HG03442 (cell line): ENCODE results near the gene MARCHF3.

Experiments used
- ATAC-seq: cut with Tn5 transposase; IDR thresholded peaks from one replicate; pipeline ENCODE4 v1.9.1; 2021; ENCODE audit warnings: mild to moderate bottlenecking, moderate library complexity; ENCODE audit not compliant: unreplicated experiment

MARCHF3 gene

GRCh38 chr5:126884269-126884819 lies 146.0 kb downstream of the MARCHF3 start:
- ATAC-seq, result no peak

DNA sequence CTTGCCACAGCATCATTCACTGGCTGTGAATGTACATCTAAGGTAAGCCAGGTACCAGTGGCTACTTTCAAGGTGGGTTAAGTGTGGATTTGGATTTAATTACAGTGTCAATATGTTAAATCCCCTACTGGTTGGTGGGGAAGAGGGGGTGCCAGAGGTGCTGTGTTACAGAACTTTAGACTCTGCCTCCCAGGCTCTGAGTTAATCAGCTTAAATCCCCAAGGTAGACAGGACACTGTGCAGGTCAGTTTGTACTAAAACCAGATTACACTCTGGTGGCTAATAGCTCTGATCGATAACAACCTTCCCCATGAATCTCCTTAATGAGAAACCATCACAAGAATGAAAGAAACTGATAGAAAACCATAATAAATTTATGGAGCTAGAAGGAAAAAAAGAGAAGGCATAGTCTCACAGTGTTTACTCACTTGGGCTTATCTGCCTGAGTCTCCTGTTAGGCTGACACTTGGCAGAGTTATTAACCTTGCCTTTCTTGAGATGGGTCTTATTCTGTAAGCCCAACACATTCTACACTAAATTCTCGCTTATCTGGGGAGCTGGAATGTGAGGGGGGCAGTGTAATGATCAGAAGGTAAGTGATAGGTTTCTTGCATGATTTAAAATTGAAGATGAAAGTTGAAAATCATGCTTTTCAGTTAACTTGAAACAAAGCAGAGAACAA lies 146.7 kb downstream of the MARCHF3 start:
- ATAC-seq, result no peak

DNA sequence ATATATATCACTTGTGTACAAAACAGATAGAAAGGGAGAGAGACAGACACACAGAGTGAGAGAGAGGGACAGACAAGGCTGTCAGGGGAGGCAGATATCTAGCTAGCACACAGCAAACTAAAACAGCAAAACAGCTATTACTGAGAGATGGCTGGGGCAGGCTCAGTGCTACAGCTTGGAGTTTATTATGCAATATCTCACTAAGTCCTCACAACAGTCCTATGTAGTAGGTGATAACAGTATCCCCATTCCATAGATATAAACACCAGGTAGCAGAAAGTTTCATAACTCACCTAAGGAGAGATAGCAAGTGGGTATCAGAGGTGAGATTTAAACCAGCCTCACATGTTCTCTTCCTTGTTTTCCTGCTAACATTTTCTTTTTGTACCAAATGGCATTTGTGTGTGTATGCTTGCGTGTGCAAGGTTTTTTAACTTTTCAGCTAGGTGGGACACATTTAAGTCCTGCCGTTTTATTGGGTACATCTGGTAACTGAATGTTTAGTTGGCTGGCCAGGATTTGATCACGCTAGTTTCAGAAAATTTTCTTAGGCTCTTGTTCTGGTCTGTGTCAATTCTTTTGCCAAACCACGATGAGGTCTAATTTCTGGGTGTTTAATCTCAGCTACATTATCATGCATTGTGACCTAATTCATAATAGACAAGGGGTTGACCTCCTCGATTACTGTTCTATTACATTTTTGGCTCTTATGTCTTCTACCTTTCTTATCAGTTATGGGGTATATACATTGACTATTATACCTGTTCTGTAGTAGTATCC lies 148.3 kb downstream of the MARCHF3 start:
- no peak for ATAC-seq

DNA sequence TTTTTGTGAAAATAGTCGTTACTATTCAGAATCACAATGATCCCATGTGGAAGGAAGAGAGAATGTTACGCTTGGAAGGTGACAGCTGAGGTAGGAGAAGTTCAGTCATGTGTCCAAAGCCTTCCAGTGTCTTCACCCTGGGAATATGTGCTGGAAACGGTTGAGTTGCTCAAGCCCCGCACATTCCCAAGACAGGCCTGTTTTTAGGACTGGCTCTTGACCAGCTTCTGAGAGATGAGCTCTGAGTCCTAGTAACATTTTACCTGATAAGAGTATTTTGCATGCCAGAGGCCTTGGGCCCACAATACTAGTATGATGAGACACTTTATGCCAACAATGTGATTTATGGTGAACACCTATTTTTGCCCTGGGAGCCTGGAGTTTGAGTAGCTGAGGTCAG lies 151.7 kb downstream of the MARCHF3 start:
- no peak for ATAC-seq

- no peak for ATAC-seq
Observed at GRCh38 chr5:126878085-126878484, 152.3 kb downstream of the MARCHF3 start.

GRCh38 chr5:126877602-126878001 lies 152.8 kb downstream of the MARCHF3 start:
- ATAC-seq, result no peak

DNA sequence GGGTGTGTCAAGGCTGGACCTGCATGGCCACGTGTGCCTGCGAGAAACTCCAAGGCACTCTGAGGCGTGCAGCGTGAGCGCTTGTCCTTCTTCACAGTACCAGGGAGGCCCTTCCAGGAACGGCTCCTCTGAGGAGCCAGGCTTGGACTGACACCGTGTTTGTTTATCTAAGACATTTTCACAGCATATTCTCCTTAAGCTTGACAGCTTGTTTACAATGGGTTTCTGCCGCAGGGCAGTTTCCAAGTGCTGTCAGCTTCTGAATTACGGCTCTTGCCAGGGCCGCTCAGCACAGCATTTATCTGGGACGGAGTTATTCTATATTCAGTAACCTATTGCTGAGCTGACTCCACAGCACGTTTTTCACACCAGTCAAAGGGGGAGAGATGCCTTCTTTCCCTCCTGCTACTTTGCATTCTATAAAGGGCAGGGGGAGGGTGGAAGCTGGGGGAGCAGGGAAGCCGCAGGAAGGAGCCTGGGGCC lies 155.0 kb downstream of the MARCHF3 start:
- ATAC-seq, result no peak

DNA sequence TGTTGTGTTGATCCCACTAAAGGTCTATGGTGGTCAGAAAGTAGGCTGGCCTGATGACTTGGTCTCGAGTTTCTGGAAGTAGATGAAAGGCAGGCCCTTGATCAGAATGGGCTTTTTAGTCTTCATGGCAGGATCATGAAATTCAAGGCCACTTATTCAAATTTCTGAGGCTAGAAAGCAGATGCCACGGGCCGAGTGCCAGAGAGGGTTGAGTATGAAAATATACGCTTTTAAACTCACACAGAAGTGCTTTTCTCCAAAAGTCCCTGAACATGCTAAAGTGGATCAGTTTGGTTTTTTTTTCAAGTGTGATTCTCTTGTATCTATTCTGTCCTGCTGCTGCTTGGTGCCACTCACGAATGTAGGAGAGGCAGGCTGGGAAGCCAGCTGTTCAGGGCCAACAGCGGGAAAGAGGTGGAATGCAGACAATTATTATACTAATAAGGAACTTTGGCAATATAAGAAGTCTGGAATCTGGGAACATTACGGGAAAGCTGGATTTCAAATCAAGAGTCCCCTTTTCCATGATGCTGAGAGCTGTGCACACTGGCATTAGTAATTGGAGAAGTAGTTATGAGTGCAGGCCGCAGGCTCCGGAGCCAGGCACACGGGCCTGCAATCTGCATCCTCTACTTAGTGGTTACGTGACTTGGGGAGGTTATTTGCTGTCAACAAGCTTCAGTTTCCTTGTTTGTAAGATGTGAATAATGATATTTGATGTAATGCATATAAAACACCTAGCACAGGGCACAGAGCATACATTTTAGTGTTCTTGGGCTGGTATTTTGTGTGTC lies 157.6 kb downstream of the MARCHF3 start:
- ATAC-seq, result no peak

GRCh38 chr5:126871441-126871840 lies 158.9 kb downstream of the MARCHF3 start:
- no peak for ATAC-seq

- peak; percentile 68 for ATAC-seq
Observed at GRCh38 chr5:126869005-126869451, 161.3 kb downstream of the MARCHF3 start.

- ATAC-seq, result no peak
Observed at GRCh38 chr5:126868338-126869004, 161.9 kb downstream of the MARCHF3 start.

- no peak for ATAC-seq
Observed at GRCh38 chr5:126866851-126867636, 163.3 kb downstream of the MARCHF3 start.

DNA sequence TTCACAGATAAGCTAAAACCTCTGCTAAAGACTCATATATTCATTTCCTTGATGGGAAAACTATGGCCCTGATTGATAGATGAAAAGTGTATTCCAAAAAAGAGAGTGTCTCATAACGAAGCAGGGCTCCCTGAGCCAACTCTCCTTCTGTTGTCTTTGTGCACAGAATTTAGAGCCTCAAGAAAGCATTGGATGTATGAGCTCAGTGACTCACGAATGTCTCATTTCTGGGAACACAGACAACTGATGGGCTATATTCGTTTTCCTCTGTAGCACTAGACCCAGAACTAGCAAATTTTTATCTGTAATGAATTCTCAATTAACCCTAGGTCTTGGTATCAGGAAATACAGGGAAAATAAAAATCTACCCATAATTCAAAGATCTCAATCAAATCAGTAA lies 165.1 kb downstream of the MARCHF3 start:
- ATAC-seq, result no peak

- ATAC-seq, result no peak
Observed at GRCh38 chr5:126864042-126864688, 166.2 kb downstream of the MARCHF3 start.

DNA sequence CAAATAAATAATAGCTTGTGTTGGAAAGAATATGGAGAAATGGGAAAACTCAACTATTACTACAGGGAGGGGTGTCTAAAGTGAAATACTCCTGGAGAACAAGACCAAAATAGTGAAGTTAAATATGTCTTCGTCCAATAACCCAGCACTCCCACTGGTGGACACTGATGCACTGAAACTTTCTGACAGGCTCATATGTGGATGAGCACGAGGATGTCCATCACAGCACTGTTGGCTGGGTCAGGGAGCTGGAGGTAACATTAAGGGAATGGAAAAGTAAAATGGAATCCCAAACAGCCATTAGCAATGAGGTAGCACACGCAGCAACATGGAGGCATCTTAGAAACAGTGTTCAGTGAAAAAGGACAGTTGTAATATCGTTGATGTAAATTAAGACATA lies 167.0 kb downstream of the MARCHF3 start:
- ATAC-seq, result no peak

DNA sequence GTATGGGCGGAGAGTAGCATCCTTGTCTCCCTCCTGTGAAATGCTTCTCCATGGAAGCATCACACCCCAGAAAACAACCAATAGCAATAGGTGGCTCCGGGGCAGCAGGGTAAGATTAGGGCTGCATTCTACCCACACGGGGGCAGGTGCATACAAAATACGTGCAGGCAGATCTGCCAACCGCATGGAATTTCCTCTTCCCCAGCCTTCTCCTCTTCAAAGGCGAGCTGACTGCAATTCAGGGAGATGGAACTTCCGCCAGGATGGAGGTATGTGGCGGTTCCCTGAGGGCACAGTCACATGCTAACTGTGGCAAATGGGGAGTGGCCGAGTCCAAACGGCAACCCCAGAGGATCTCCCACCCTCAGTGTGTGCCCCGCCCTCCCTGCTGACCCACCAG lies 171.9 kb downstream of the MARCHF3 start:
- no peak for ATAC-seq

- ATAC-seq, result no peak
Observed at GRCh38 chr5:126857472-126858410, 172.6 kb downstream of the MARCHF3 start.

- ATAC-seq, result no peak
Observed at GRCh38 chr5:126855266-126855665, 175.1 kb downstream of the MARCHF3 start.
